B cell (primary cell): ENCODE data around the gene CNTNAP2.

Experiments used
- CTCF ChIP-seq: fragments of 200-600 bp; IDR thresholded peaks from one replicate; pipeline ENCODE4 v1.8.0; 2022; ENCODE audit warnings: antibody characterized with exemption, mild to moderate bottlenecking
- EZH2 ChIP-seq: IDR thresholded peaks from 2 replicates; pipeline ENCODE4 v1.6.1; 2012; ENCODE audit warnings: borderline replicate concordance, low read depth, mild to moderate bottlenecking, moderate library complexity, low read length; ENCODE audit not compliant: insufficient read depth, poor library complexity, severe bottlenecking

- TF ChIP-seq EZH2 (no peak), CTCF (no peak)
Observed at GRCh38 chr7:147261693-147262092, 1145.1 kb downstream of the CNTNAP2 start.
